ENCODE results near the gene PTPRK. TPM values are rescaled to one million over a fixed set of nuclear protein-coding genes. Genes with fewer than 3 reads are reported as not detected.

PTPRK gene
- total RNA-seq, 2 experiments from 2014 or later = not detected

- Histone ChIP-seq H3K4me3 (ENCODE audit: low read depth, low read length, poor library complexity, severe bottlenecking) (no peak overlapping the region), H3K9me3 (ENCODE audit: low read length) (no peaks in the 10 kb centered on the region), H3K4me1 (ENCODE audit: insufficient read depth, low read length, poor library complexity, severe bottlenecking) (no peaks in the 10 kb centered on the region), H3K4me2 (ENCODE audit: low read length) (no peak overlapping the region), H3K79me2 (ENCODE audit: insufficient read depth, low read depth, low read length) (no peaks in the 10 kb centered on the region), H3K9me2 (ENCODE audit: insufficient read depth, low read length) (no peaks in the 10 kb centered on the region), H3K27ac (ENCODE audit: low read depth, low read length, poor library complexity, severe bottlenecking) (no peak overlapping the region), H2AFZ (ENCODE audit: low read length) (no peak overlapping the region), H4K20me1 (ENCODE audit: insufficient read depth, low read length) (no peaks in the 10 kb centered on the region), H3K36me3 (ENCODE audit: insufficient read depth, low read length) (no peaks in the 10 kb centered on the region)
- BruUV-seq (replicated peaks) = no TSS peak
- intact Hi-C loops (cut with micrococcal nuclease; ENCODE audit: unreplicated experiment) = no loop called here
- no peak for DNase-seq (ENCODE audit: low spot score)
- TF ChIP-seq EZH2phosphoT487 (IDR thresholded peaks at IDR 0.05; ENCODE audit: borderline replicate concordance, low read depth, low read length) = no peak
- no peak for TF ChIP-seq CTCF (conservative IDR thresholded peaks at IDR 0.05; ENCODE audit: low read length)
- ChIA-PET CTCF (ENCODE audit: unreplicated experiment) (no interaction called here), POLR2A (no interaction called here)
Observed at GRCh38 chr6:128532827-128533226, 12.4 kb upstream of the PTPRK start.

DNA sequence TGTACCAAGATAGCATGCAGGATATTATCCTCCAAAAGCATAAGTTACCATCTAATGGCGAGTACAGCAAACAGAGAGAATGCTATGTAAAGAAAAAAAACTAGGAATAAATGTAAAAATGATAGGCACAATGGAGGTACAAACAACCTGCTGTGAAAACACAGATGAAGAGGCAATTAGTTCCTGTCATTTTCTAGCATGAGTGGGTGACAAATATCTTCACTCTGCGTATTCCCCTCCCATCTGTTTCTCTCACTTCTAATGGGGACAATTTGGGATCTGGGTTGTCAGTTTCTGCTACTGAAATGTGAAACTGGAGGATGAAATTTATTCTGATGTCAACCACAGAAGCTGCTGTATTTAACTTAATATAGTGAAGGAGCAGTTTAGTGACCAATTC lies 11.7 kb upstream of the PTPRK start:
- H3K4me2 ChIP-seq (ENCODE audit: low read length) = no peak overlapping the region
- H4K20me1 ChIP-seq (ENCODE audit: insufficient read depth, low read length) = no peaks in the 10 kb centered on the region
- BruUV-seq (replicated peaks) = no TSS peak
- H3K9me2 ChIP-seq (ENCODE audit: insufficient read depth, low read length) = no peaks in the 10 kb centered on the region
- TF ChIP-seq EZH2phosphoT487 (IDR thresholded peaks at IDR 0.05; ENCODE audit: borderline replicate concordance, low read depth, low read length) (no peak), CTCF (conservative IDR thresholded peaks at IDR 0.05; ENCODE audit: low read length) (no peak)
- DNase-seq (ENCODE audit: low spot score) = no peak
- H3K4me3 ChIP-seq (ENCODE audit: low read depth, low read length, poor library complexity, severe bottlenecking) = no peak overlapping the region
- no peak overlapping the region for H2AFZ ChIP-seq (ENCODE audit: low read length)
- intact Hi-C loops (cut with micrococcal nuclease; ENCODE audit: unreplicated experiment) = no loop called here
- POLR2A ChIA-PET = no interaction called here
- CTCF ChIA-PET (ENCODE audit: unreplicated experiment) = no interaction called here
- no peaks in the 10 kb centered on the region for H3K4me1 ChIP-seq (ENCODE audit: insufficient read depth, low read length, poor library complexity, severe bottlenecking)
- no peak overlapping the region for H3K27ac ChIP-seq (ENCODE audit: low read depth, low read length, poor library complexity, severe bottlenecking)
- no peaks in the 10 kb centered on the region for H3K79me2 ChIP-seq (ENCODE audit: insufficient read depth, low read depth, low read length)
- no peaks in the 10 kb centered on the region for H3K36me3 ChIP-seq (ENCODE audit: insufficient read depth, low read length)
- no peaks in the 10 kb centered on the region for H3K9me3 ChIP-seq (ENCODE audit: low read length)

DNA sequence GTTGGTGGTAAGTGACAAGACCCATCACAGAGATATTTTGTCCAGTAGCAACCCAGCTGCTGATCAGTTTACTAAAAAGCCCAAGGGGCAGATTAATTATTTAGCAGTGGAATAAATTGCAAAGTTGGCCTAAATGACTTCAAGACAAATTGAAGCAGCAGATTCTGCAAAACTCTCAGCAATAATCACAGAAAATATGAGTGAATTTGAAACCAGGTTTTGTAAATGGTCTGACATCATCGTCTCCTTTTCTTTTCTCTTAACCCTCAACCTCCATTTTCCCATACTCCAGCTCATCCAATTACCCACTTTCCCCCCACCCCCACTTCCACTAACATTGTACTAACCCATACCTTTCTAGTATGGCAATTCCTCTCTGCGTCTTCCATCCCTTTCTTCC lies 11.3 kb upstream of the PTPRK start:
- intact Hi-C loops (cut with micrococcal nuclease; ENCODE audit: unreplicated experiment) = no loop called here
- no peak overlapping the region for H3K4me2 ChIP-seq (ENCODE audit: low read length)
- no peaks in the 10 kb centered on the region for H4K20me1 ChIP-seq (ENCODE audit: insufficient read depth, low read length)
- no peaks in the 10 kb centered on the region for H3K79me2 ChIP-seq (ENCODE audit: insufficient read depth, low read depth, low read length)
- no TSS peak for BruUV-seq (replicated peaks)
- H3K4me3 ChIP-seq (ENCODE audit: low read depth, low read length, poor library complexity, severe bottlenecking) = no peak overlapping the region
- no peak overlapping the region for H2AFZ ChIP-seq (ENCODE audit: low read length)
- DNase-seq (ENCODE audit: low spot score) = no peak
- ChIA-PET POLR2A (no interaction called here), CTCF (ENCODE audit: unreplicated experiment) (no interaction called here)
- no peaks in the 10 kb centered on the region for H3K9me3 ChIP-seq (ENCODE audit: low read length)
- H3K27ac ChIP-seq (ENCODE audit: low read depth, low read length, poor library complexity, severe bottlenecking) = no peak overlapping the region
- H3K36me3 ChIP-seq (ENCODE audit: insufficient read depth, low read length) = no peaks in the 10 kb centered on the region
- TF ChIP-seq EZH2phosphoT487 (IDR thresholded peaks at IDR 0.05; ENCODE audit: borderline replicate concordance, low read depth, low read length) (no peak), CTCF (conservative IDR thresholded peaks at IDR 0.05; ENCODE audit: low read length) (no peak)
- H3K9me2 ChIP-seq (ENCODE audit: insufficient read depth, low read length) = no peaks in the 10 kb centered on the region
- H3K4me1 ChIP-seq (ENCODE audit: insufficient read depth, low read length, poor library complexity, severe bottlenecking) = no peaks in the 10 kb centered on the region
